IPS-15b (cell line): Measurements from ENCODE around the gene CCDC186.
A peak's percentile ranks its signal among the peaks of the same experiment; 100 is the strongest.

Experiments used
- H3K27me3 ChIP-seq: one replicate; pipeline ENCODE4 v1.6.1; 2013; ENCODE audit warnings: low read length; ENCODE audit not compliant: control insufficient read depth, insufficient read depth
- H3K36me3 ChIP-seq: one replicate; pipeline ENCODE4 v1.6.1; 2013; ENCODE audit warnings: low read length; ENCODE audit not compliant: control insufficient read depth, insufficient read depth
- H3K4me1 ChIP-seq: one replicate; pipeline ENCODE4 v1.6.1; 2013; ENCODE audit warnings: mild to moderate bottlenecking, low read length; ENCODE audit not compliant: control insufficient read depth, insufficient read depth
- H3K4me3 ChIP-seq: one replicate; pipeline ENCODE4 v1.5.1; 2013; ENCODE audit warnings: low read depth, low read length
- H3K9ac ChIP-seq: one replicate; pipeline ENCODE4 v1.6.1; 2013; ENCODE audit warnings: low read depth, mild to moderate bottlenecking, low read length
- H3K9me3 ChIP-seq: one replicate; pipeline ENCODE4 v1.6.1; 2013; ENCODE audit warnings: mild to moderate bottlenecking, low read length; ENCODE audit not compliant: control insufficient read depth, insufficient read depth

The CCDC186 gene

DNA sequence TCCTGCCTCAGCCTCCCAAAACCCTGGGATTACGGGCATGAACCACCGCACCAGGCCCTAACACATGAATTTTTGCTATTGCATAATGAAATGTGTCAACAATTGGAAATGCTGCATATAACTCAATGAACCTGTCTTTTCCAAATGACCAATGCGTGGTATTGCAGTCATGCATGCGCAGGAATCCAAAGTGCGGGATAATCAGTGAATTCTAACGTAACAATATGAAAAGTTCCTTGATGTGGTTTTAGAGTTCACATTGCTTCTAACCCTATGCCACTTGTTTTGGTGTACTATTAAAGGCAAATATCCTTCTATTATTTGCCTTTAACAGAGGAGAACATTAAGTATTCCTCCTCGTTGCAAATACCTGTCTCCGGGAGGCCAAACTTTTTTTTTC, 15.7 kb upstream of the CCDC186 start:
- H3K36me3 ChIP-seq, result no peaks in the 10 kb centered on the region
- no peaks in the 10 kb centered on the region for H3K4me1 ChIP-seq
- no peak overlapping the region for H3K9ac ChIP-seq
- no peaks in the 10 kb centered on the region for H3K9me3 ChIP-seq
- no peak overlapping the region for H3K4me3 ChIP-seq
- no peaks in the 10 kb centered on the region for H3K27me3 ChIP-seq

DNA sequence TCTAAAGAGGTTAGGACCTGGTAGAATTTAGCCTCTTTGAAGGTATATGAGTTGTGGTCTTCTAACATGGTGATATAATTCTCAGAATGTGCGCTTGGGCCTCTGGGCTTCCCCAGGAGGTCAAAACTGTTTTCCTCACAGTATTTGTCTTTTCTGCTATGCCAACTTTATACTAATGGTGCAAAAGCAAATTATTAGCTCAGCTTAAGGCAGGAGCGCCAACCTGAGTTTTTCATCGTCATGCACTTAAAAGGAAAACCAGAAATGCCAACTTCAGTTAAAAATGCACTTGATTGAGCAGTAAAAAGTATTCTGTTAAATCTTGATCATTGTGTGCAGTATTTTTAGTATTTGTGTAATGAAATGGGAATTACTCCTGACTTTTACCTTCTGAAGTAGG, 14.9 kb upstream of the CCDC186 start:
- H3K36me3 ChIP-seq, result no peaks in the 10 kb centered on the region
- no peaks in the 10 kb centered on the region for H3K27me3 ChIP-seq
- no peak overlapping the region for H3K9ac ChIP-seq

DNA sequence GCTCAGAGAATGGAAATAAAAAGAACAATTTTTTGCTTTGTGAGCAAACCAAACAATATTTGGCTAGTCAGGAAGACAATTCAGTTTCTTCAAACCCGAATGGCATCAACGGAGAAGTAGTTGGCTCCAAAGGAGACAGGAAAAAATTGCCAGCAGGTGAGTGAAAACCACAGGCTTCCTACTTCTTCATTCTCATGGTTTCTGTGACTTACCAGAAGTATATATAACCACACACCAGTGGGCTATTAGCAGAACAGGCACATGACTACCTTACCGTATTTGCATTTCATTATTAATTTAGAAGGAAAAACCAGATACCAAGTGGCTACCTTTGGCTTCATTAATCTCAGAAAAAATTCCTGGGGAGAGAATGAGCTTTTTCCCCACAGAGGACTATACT, 14.0 kb upstream of the CCDC186 start:
- H3K27me3 ChIP-seq, result no peaks in the 10 kb centered on the region
- no peaks in the 10 kb centered on the region for H3K36me3 ChIP-seq
- H3K4me3 ChIP-seq, result no peak overlapping the region
- no peaks in the 10 kb centered on the region for H3K4me1 ChIP-seq
- no peak overlapping the region for H3K9ac ChIP-seq
- no peaks in the 10 kb centered on the region for H3K9me3 ChIP-seq

More for the DNA sequence above, 14.9 kb upstream of the CCDC186 start:
- no peak overlapping the region for H3K4me3 ChIP-seq
- H3K9me3 ChIP-seq, result no peaks in the 10 kb centered on the region
- no peaks in the 10 kb centered on the region for H3K4me1 ChIP-seq

DNA sequence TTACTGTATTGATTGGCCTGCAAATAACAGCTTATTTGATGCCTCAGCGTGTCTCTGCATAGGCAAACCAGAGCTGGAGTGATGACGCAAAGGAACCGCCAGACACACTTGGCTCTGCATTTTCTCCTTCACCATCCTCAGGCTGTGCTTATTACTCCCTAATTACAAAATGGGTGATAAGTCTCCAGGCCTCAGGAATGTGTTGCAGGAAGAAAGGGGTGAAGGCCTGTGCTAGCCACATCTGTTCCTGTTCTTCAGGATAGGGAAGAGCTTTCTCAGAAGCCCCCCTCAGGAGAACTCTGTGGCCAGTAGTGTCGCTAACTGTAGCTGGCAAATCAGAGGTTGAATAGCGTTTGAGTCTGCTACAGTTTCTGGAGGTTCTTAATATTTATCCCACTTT, 10.3 kb upstream of the CCDC186 start:
- H3K27me3 ChIP-seq, result no peaks in the 10 kb centered on the region
- H3K9ac ChIP-seq, result no peak overlapping the region
- H3K9me3 ChIP-seq, result no peaks in the 10 kb centered on the region
- H3K36me3 ChIP-seq, result no peaks in the 10 kb centered on the region
- H3K4me1 ChIP-seq, result peaks cover 4% of the 10 kb centered on the region
- H3K4me3 ChIP-seq, result no peak overlapping the region

DNA sequence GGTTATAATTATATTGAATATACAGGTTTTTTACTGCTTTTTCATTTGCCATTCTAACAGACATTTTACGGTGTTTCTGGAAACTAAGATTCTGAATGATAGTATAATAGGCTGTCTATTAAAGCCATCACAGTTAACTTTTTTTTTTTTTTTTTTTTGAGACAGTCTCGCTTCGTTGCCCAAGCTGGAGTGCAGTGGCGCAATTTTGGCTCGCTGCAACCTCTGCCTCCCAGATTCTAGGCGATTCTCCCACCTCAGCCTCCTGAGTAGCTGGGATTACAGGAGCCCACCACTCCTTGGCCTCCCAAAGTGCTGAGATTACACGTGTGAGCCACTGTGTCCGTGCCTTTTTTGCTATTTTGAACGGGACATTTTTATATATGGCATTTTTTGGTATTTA, 9.6 kb upstream of the CCDC186 start:
- no peaks in the 10 kb centered on the region for H3K9me3 ChIP-seq
- H3K4me3 ChIP-seq, result no peak overlapping the region
- H3K4me1 ChIP-seq, result peaks cover 4% of the 10 kb centered on the region
- no peaks in the 10 kb centered on the region for H3K36me3 ChIP-seq
- H3K9ac ChIP-seq, result no peak overlapping the region
- peaks cover 5% of the 10 kb centered on the region for H3K27me3 ChIP-seq

DNA sequence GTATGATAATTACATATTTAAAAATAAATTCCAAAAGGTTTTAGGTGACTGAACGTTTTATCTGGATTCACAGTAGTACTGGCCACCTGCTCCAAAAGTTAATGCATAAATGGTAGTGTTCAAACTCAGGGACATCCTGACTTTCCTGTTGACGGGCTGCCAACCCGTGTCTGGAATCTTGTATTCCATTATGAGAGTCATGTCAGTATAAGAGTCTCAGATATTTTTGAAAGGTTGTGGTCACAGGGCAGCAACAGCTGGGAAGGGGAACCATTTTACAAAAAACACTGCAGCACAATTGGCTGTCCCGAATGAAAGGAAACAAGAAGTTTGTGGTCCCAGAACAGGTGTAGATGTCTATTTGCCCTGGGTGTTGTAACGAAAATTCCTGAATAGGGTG, 8.0 kb upstream of the CCDC186 start:
- Histone ChIP-seq H3K4me1 (peaks cover 4% of the 10 kb centered on the region), H3K4me3 (no peak overlapping the region), H3K9ac (no peak overlapping the region), H3K36me3 (no peaks in the 10 kb centered on the region), H3K9me3 (no peaks in the 10 kb centered on the region), H3K27me3 (peaks cover 10% of the 10 kb centered on the region)

DNA sequence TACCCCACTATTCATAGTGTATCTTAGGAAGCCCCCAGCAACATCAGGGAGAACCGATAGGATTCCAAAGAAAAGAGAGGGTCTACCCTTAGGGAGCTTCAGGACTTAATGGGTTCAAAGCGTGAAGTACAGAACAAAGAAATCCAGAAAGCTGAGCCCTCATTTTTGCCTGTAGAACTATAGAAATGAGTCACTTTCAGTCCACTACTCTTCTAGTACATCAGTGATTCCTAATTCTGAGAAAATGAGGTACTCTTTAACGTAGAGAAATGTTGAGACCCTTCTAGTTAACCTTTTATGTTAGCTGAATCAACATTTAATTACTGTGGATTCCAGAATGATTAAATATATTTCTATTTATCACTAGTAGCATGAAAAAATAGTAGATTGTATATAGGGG, 6.9 kb upstream of the CCDC186 start:
- H3K9me3 ChIP-seq, result no peaks in the 10 kb centered on the region
- H3K27me3 ChIP-seq, result peaks cover 10% of the 10 kb centered on the region
- no peak overlapping the region for H3K9ac ChIP-seq
- H3K4me3 ChIP-seq, result no peak overlapping the region
- peaks cover 4% of the 10 kb centered on the region for H3K4me1 ChIP-seq
- no peaks in the 10 kb centered on the region for H3K36me3 ChIP-seq

DNA sequence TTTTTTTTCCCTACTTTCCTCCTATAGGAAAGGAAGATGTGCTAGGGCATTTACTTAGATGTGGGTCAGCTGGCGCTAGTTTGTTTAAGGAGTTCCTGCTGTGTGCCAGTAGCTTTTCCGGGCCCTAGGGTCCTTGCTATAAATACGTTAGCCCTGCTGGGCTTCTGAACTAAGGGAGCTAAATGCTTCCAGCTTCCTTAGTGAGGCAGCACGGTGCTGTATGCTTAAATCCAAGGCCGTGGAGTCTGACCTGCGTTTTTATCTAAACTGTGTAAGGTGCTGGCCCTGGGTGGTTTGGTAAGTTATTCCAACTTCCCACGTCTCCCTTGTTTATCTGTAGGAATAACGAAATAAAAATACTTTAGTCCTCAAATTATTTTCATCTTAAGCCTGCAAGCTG, 5.7 kb upstream of the CCDC186 start:
- Histone ChIP-seq H3K4me1 (peaks cover 4% of the 10 kb centered on the region), H3K9ac (no peak overlapping the region), H3K36me3 (no peaks in the 10 kb centered on the region), H3K27me3 (peaks cover 20% of the 10 kb centered on the region), H3K9me3 (no peaks in the 10 kb centered on the region), H3K4me3 (peak overlapping the region; percentile 11)

DNA sequence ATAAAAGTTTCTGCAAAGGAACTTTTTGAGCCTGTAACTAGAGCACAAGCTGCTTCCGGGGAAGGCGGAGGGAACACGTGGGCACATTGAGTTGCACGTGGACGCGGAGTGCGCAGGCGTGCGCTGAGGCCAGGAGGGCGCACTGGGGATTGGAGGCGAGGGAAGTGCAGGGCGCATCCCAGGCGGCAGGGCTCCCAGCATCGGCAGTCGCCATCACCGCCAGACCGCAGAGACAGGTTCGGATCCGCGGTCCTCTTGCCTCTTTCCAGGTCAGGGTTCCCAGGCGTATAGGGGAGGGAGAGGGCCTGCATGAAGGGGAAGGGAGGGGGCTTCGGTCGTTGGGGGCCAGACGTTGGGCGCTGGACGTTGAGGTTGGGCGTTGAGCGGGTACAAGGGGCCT, 5.1 kb upstream of the CCDC186 start, which contains the start of gene TDRD1:
TDRD1 (plus strand) TSS at position 206 of the 400 bp plus-strand sequence. CDS start 8,479 bp downstream, outside the sequence.
- H3K4me3 ChIP-seq, result peak within 1 kb of the TSS; percentile 11
- no peaks in the 10 kb centered on the region for H3K36me3 ChIP-seq
- peaks cover 4% of the 10 kb centered on the region for H3K4me1 ChIP-seq
- H3K27me3 ChIP-seq, result peaks cover 21% of the 10 kb centered on the region
- H3K9ac ChIP-seq, result no peak within 1 kb of the TSS
- H3K9me3 ChIP-seq, result no peaks in the 10 kb centered on the region

DNA sequence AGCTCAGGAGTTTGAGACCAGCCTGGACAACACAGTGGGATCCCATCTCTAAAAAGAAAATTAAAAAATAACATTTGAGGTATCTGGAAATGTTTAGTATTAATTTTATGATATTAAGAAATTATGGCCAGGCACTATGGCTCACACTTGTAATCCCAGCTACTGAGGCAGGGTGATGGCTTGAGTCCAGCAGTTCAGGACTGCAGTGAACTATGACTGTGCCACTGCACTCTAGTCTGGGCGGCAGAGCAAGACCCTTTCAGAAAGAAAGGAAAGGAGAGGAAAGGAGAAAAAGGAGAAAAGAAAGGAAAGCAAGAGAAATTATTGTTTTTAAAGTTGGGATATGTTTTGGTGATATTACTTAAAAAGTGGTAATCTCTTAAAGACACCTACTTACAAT, 2.5 kb upstream of the CCDC186 start:
- Histone ChIP-seq H3K36me3 (no peaks in the 10 kb centered on the region), H3K27me3 (peaks cover 21% of the 10 kb centered on the region), H3K9me3 (no peaks in the 10 kb centered on the region), H3K4me3 (no peak overlapping the region), H3K9ac (no peak overlapping the region), H3K4me1 (peaks cover 11% of the 10 kb centered on the region)

DNA sequence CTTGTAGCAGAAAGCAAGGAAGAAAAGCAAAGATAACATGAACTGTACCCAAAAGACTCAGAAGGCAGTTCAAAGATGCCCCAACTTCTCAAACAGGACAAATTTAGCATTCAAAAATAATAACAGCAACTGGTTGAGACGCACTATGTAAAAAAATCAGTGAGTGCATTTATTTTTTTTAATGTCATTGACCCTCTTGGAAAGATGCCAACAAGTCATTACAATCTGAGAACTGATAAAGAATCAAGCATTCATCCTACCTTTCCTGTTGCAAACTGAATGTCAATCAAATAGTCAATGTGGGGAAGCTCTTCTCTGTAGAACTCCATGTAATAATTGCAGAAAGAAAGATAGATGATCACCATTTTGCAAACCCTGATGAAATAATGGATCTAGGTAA, 1.7 kb upstream of the CCDC186 start:
- Histone ChIP-seq H3K4me3 (no peak overlapping the region), H3K27me3 (peaks cover 21% of the 10 kb centered on the region), H3K36me3 (no peaks in the 10 kb centered on the region), H3K4me1 (peaks cover 11% of the 10 kb centered on the region), H3K9ac (no peak overlapping the region), H3K9me3 (no peaks in the 10 kb centered on the region)

DNA sequence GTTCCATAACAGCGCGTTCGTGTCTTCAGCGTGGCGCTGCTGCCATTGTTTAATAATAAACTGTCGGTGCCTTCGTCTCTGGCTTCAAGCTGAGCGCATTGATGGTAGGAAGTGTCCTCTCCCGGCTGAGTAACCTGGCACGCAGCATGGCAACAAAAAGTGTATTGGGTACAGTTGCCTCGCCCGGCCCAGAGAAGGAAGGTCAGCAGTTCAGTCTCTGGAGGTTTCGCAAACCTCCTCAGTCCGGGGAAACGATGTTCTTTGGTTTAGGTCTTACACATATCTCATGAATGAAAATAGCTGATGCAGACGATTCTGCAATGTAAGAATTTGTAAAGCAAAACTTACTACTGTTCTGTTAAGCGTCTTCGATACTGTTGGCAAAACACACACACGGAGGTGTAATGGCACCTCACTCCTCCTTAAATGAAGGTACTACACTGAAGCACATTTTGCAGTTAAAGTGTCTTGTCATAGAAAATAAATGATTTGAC, 739 bp upstream of the CCDC186 start:
- H3K4me1 ChIP-seq, result peaks cover 7% of the 10 kb centered on the region
- H3K9ac ChIP-seq, result no peak overlapping the region
- peak overlapping the region; percentile 67 for H3K4me3 ChIP-seq
- no peaks in the 10 kb centered on the region for H3K9me3 ChIP-seq
- H3K36me3 ChIP-seq, result no peaks in the 10 kb centered on the region
- H3K27me3 ChIP-seq, result peaks cover 21% of the 10 kb centered on the region

DNA sequence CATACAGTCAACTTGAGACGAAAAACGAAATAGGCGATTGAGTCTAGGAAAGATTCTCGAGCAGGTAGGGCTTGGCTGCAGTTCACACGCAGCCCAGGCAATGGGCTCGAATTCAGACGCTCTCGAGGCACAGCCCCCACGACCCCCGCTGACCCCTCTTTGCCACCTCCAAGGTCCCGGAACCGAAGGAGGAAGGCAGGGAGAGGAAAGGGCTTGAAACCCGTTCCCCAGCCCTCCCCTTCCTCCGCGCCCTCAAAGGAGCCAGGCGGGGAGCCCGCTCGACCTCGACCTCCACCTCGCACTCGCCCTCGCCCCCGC, 441 bp downstream of the CCDC186 start:
- peak overlapping the region; percentile 93 for H3K9ac ChIP-seq
- H3K4me1 ChIP-seq, result peaks cover 7% of the 10 kb centered on the region
- H3K4me3 ChIP-seq, result peak overlapping the region; percentile 96
- no peaks in the 10 kb centered on the region for H3K36me3 ChIP-seq
- peaks cover 1% of the 10 kb centered on the region for H3K9me3 ChIP-seq
- peaks cover 16% of the 10 kb centered on the region for H3K27me3 ChIP-seq
